Stimulated activated naive CD8-positive, alpha-beta T cell treated with anti-CD3 and anti-CD28 coated beads, Interleukin-15, Interleukin-2, amounts not matched to agents 100 U/mL and 50 U/mL, for 24 hours (primary cell): Measurements from ENCODE around the gene MT1F.

ENCODE experiments used
- ATAC-seq: fragments of 150-1000 bp; cut with Tn5 transposase; one replicate; pipeline ENCODE4 v1.10.0; 2021
- DNase-seq: peaks from one replicate; pipeline ENCODE4 v3.0.0; 2021

Gene MT1F

GRCh38 chr16:56697456-56698155, 39.8 kb downstream of the MT1F start:
- ATAC-seq (no peak), DNase-seq (no peak)

- ATAC-seq (no peak), DNase-seq (no peak)
These were observed 42.4 kb downstream of the MT1F start for GRCh38 chr16:56700195-56700594.

GRCh38 chr16:56700631-56701030, 42.9 kb downstream of the MT1F start:
- DNase-seq (no peak), ATAC-seq (no peak)

- ATAC-seq, result no peak
- no peak for DNase-seq
These were observed 43.8 kb downstream of the MT1F start for GRCh38 chr16:56701534-56701933.

- DNase-seq, result no peak
- ATAC-seq, result no peak
These were observed 45.1 kb downstream of the MT1F start for GRCh38 chr16:56702836-56703235.
